HG02870 (cell line): ENCODE data around the gene FAR1.
"Not testable (repeated sequence)": the region's sequence is repeated elsewhere in the genome, so short reads cannot be mapped to it uniquely, and the experiment has no call there.

ENCODE experiments used
- ATAC-seq: cut with Tn5 transposase; IDR thresholded peaks from one replicate; pipeline ENCODE4 v1.9.1; 2021; ENCODE audit warnings: mild to moderate bottlenecking, moderate library complexity; ENCODE audit not compliant: unreplicated experiment

Gene FAR1

DNA sequence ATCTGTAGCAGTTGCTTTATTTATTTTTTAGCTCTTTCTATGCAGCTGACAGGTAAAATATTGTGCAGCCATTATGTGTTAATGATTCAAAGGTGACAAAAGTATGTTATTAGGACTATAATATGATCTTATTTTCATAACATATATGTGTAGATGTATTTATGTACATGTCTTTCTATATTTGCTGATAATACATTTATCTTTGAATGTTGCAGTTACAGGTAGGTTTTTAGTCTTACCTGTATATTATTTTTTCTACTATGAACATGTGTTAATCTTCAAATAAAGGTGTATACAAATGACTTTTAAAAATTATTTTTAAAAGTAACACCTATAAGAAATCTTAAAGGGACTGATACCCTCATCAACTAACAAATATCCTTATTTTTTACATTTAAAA, 33.6 kb downstream of the FAR1 start:
- no peak for ATAC-seq

GRCh38 chr11:13705710-13706109, 37.2 kb downstream of the FAR1 start:
- no peak for ATAC-seq

GRCh38 chr11:13713982-13714381, 45.5 kb downstream of the FAR1 start:
- no peak for ATAC-seq

- ATAC-seq = no peak
Measured at GRCh38 chr11:13717331-13717730, 48.9 kb downstream of the FAR1 start.

- ATAC-seq = no peak
Measured at GRCh38 chr11:13718394-13718793, 49.9 kb downstream of the FAR1 start.

- no peak for ATAC-seq
Measured at GRCh38 chr11:13720940-13721339, 52.5 kb downstream of the FAR1 start.

- ATAC-seq = no peak
Measured at GRCh38 chr11:13721760-13722159, 53.3 kb downstream of the FAR1 start.

- ATAC-seq = no peak
Measured at GRCh38 chr11:13726456-13726855, 58.0 kb downstream of the FAR1 start.

DNA sequence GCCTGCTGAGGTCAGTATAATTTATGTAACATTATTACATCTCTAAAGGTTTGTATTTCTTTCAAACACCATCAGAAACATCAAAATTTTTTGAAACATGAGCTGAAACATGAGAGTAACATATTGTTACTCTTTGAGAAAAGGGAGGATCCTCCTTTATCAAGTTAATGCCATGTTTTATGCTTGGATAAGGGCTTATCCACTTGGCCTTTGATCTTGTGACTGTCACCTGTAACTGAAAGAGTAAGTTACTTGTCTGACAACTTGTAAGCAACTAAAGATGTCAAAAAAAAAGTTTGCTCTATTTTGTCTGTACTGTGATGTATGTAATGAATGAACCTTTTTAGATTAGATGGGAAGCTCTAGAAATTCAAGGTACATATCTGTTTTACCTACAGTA, 59.6 kb downstream of the FAR1 start:
- no peak for ATAC-seq

GRCh38 chr11:13734530-13734929, 66.1 kb downstream of the FAR1 start:
- no peak for ATAC-seq

DNA sequence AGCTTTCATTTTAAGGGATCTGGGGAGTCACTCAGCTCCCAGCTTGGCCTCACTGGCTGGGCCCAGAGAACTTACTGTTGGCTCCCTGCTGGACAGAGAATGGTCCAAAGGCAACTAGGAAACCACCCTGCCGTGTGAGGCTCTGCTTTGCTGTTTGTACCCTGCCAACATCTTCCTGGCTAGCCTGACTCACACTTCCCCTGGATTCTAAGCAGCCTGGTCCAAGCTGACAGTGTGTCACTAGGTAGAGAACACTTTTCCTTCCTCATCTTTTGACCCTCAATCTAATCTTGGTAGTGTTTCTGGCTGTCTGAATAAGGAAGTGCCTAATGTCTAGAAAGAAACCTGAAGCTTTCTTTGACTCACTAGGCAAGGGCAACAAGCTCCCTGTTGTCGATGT, 76.7 kb downstream of the FAR1 start:
- ATAC-seq = no peak

DNA sequence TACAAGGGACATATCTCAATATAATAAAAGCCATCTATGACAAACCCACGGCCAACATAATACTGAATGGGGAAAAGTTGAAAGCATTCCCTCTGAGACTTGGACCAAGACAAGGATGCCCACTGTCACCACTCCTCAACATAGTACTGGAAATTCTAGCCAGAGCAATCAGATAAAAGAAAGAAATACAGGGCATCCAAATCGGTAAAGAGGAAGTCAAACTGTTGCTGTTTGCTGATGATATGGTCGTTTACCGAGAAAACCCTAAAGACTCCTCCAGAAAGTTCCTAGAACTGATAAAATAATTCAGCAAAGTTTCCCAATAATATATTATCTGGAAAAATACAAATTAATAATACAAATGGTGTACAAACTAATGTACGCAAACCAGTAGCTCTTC, 84.8 kb downstream of the FAR1 start:
- ATAC-seq = not testable (repeated sequence)

- ATAC-seq = no peak
Measured at GRCh38 chr11:13759050-13759449, 90.6 kb downstream of the FAR1 start.

- ATAC-seq = no peak
Measured at GRCh38 chr11:13760115-13760514, 91.6 kb downstream of the FAR1 start.

DNA sequence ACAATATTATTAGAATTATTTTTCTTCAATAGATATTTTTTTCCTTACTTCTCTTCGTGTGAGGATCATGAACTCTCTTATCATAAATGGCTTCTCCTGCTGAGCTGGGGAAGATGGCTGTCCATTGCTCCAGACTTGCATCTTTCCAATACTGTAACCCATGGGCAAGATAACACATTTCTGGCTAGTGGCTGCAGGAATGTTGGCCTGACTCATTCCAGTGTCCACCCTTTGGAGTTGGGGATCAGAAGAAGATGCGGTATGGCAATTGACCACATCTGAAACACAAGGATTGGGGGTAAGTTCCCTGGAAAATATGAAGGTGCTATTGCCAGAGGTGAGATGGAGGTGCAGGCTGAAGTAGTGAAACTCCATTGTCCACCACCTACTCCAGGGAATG, 92.8 kb downstream of the FAR1 start:
- no peak for ATAC-seq

DNA sequence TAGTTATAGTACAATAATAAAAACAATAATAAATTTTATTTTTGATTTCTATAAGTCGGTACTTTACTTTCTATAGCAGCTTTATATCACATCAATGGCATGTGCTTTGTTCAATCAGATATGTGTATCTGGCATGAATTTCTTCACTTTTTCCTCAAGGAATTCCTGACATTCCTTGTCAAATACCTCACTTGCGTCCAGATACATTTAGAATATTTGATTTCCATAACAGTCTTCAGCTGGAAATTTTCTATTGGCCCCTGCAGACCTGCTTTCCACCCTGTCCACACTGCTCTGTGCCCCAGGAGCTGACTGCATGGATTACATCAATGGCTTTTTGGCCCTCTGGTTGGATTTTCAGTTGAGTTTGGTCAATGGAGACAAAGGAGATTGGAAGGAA, 93.2 kb downstream of the FAR1 start:
- no peak for ATAC-seq

- ATAC-seq = no peak
Measured at GRCh38 chr11:13762718-13763117, 94.2 kb downstream of the FAR1 start.

- ATAC-seq = no peak
Measured at GRCh38 chr11:13763341-13763740, 94.9 kb downstream of the FAR1 start.

DNA sequence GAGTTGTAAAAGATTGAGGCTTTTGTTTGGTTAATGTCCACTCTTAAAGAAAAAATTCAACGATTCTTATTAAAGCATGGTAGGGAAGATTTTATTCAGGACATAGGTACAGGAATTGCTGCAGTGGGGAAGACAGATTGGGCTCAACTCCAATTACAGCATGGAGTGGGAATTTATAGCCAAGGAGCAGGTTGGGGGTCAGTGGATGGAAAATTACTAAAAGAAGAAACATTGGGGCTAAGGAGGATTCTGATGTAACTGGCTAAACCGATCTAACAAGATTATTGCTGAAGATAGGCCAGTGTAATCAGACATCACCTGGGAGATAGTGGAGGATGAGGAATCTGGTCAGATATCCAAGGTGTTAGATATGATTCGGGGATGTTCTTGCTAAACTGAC, 97.4 kb downstream of the FAR1 start:
- ATAC-seq = no peak

- no peak for ATAC-seq
Measured at GRCh38 chr11:13767471-13767870, 99.0 kb downstream of the FAR1 start.

GRCh38 chr11:13769188-13769587, 100.7 kb downstream of the FAR1 start:
- no peak for ATAC-seq

GRCh38 chr11:13771151-13771550, 102.7 kb downstream of the FAR1 start:
- no peak for ATAC-seq

DNA sequence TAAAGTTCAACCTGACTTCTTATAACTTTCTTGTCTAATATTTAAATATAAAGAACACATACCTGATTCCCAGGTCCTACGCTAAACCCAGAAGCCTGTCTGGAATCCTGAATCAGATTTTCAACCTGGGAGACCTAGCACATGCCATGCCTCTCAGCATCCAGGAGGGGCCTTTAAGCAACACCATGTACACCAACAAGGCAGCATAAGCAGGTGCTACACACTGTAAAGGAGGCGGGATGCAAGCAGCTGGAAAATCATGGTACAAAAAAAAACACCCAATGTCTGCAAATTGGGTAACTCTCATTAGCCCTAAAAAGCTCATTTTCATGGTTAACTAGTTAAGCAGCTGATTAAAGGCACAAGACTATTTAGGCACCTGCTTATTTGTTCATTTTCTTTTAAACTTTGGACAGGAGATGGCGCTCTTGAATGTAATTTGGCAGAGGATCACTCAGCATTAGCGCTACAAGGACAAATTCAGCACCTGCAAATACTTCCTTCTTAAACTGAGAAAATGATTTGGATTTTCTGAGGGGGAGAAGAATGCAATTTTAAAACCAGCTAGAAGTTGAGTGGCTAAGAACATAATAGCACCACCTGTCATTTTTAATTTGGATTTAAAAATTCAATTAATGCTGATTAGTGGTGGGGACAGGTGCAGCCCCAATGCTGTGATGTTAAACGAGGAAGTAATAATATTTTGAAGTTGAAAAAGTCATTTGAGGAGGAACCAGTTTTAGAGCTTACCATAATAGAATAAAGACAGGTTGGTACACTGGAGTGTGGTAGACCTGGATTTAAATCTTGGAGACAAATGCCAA, 104.0 kb downstream of the FAR1 start:
- ATAC-seq = peak; percentile 78
